Gastrocnemius medialis (tissue), 4 donors: Measurements from ENCODE around the gene CDC14A. TPM values are rescaled to one million over a fixed set of nuclear protein-coding genes. Genes with fewer than 3 reads are reported as not detected.

ENCODE experiments used
- ATAC-seq, 2 donors: fragments of 150-250 bp; one replicate each; pipeline ENCODE4 v1.9.1; 2016
- DNase-seq, 2 donors: peaks; one replicate each; pipeline ENCODE4 v3.0.0-alpha.2; 2019
- H3K27ac ChIP-seq, 4 donors: fragments of 200-600 bp; sonication (generic); 1 replicate in 1 of 4; 2 replicates in 3 of 4; pipeline ENCODE4 v1.5.1; 2016 to 2018; ENCODE audit warnings: mild to moderate bottlenecking in 2 of 4, moderate library complexity in 1 of 4
- H3K27me3 ChIP-seq, 3 donors: fragments of 200-600 bp; sonication (generic) in 2 of 3; 1 replicate in 1 of 3; 2 replicates in 2 of 3; pipeline versions ENCODE4 v1.5.1 to v1.6.0; 2016 to 2019; ENCODE audit warnings: mild to moderate bottlenecking in 1 of 3, moderate library complexity in 1 of 3
- H3K36me3 ChIP-seq, 2 donors: fragments of 200-600 bp; sonication (generic) in 1 of 2; one replicate each; pipeline ENCODE4 v1.5.1; 2017 to 2018
- H3K4me1 ChIP-seq, 2 donors: fragments of 200-600 bp; sonication (generic) in 1 of 2; one replicate each; pipeline ENCODE4 v1.5.1; 2016 to 2017; ENCODE audit warnings: mild to moderate bottlenecking in 2 of 2
- H3K4me3 ChIP-seq, 4 donors: fragments of 200-600 bp; sonication (generic) in 3 of 4; 1 replicate in 1 of 4; 2 replicates in 3 of 4; pipeline ENCODE4 v1.5.1; 2016 to 2019; ENCODE audit warnings: mild to moderate bottlenecking in 2 of 4
- H3K9me3 ChIP-seq, 3 donors: fragments of 200-600 bp; sonication (generic) in 2 of 3; 1 replicate in 1 of 3; 2 replicates in 2 of 3; pipeline ENCODE4 v1.5.1; 2016 to 2019
- CTCF ChIP-seq, 5 experiments: fragments of 450-650 bp in 3 of 5; fragments of 200-600 bp in 2 of 5; sonication (generic) in 2 of 5; IDR thresholded peaks in 4 of 5; conservative IDR thresholded peaks in 1 of 5; 1 replicate in 4 of 5; 2 replicates in 1 of 5; pipeline ENCODE4 v1.5.1; 2016 to 2019; ENCODE audit warnings: antibody characterized with exemption in 5 of 5, mild to moderate bottlenecking in 3 of 5, moderate library complexity in 3 of 5
- POLR2A ChIP-seq, 2 donors: fragments of 450-650 bp; IDR thresholded peaks; one replicate each; pipeline ENCODE4 v1.6.1; 2017; ENCODE audit warnings: antibody characterized with exemption in 2 of 2, mild to moderate bottlenecking in 2 of 2, moderate library complexity in 2 of 2
- in situ Hi-C, 4 donors: fragments of 200-750 bp; cut with MboI; loops; one replicate each; pipeline versions ENCODE4 v1.15.0 to v1.8.0; 2017; ENCODE audit warnings: low sequenced_read_pairs in 4 of 4
- intact Hi-C: fragments of 100-400 bp; cut with DNase I; formaldehyde crosslinking; loops from one replicate; pipeline ENCODE4 v1.15.1; 2023; ENCODE audit warnings: low total_unique reads
- total RNA-seq, 4 donors: library from RNA; depleted of rRNA; stranded (reverse); fragments of >200 nt; gene quantifications; one replicate each; pipeline versions ENCODE4 v1.1.0 to v1.2.3, GENCODE V29; 2016

The CDC14A gene
- total RNA-seq, 4 donors from 2014 or later, result 2.1 to 10.0 (median 6.0) TPM

GRCh38 chr1:100535264-100535663 is 183.0 kb downstream of the CDC14A start:
- H3K4me3 ChIP-seq, result no peak overlapping the region
- DNase-seq (no peak), ATAC-seq (no peak)
- TF ChIP-seq CTCF (IDR thresholded peaks at IDR 0.05 in 4 of 5, conservative IDR thresholded peaks at IDR 0.05 in 1 of 5) (no peak), POLR2A (IDR thresholded peaks at IDR 0.05) (no peak)
- in situ Hi-C loops (no loop called here), intact Hi-C loops (no loop called here)
- H3K4me1 ChIP-seq, result peaks cover 6 to 7% of the 10 kb centered on the region in 2 donors
- no peaks in the 10 kb centered on the region for H3K36me3 ChIP-seq
- H3K27me3 ChIP-seq, result peaks cover 5 to 20% (median 11%) of the 10 kb centered on the region in 3 donors
- no peaks in the 10 kb centered on the region for H3K9me3 ChIP-seq
- no peak overlapping the region for H3K27ac ChIP-seq

GRCh38 chr1:100536031-100536430 is 183.7 kb downstream of the CDC14A start:
- H3K27me3 ChIP-seq, result peaks cover 13 to 27% (median 17%) of the 10 kb centered on the region in 3 donors
- TF ChIP-seq CTCF (IDR thresholded peaks at IDR 0.05 in 4 of 5, conservative IDR thresholded peaks at IDR 0.05 in 1 of 5), result no peak
- TF ChIP-seq POLR2A (IDR thresholded peaks at IDR 0.05), result no peak

GRCh38 chr1:100538913-100539835 is 186.9 kb downstream of the CDC14A start:
- no peak for TF ChIP-seq POLR2A (IDR thresholded peaks at IDR 0.05)
- TF ChIP-seq CTCF (IDR thresholded peaks at IDR 0.05 in 4 of 5, conservative IDR thresholded peaks at IDR 0.05 in 1 of 5), result no peak
- in situ Hi-C loops (no loop called here), intact Hi-C loops (no loop called here)
- Histone ChIP-seq H3K27ac (no peak overlapping the region), H3K36me3 (no peaks in the 10 kb centered on the region), H3K4me3 (peak overlapping the region; percentile 32 to 49 (median 47)), H3K4me1 (peaks cover 6 to 7% of the 10 kb centered on the region in 2 donors), H3K9me3 (no peaks in the 10 kb centered on the region), H3K27me3 (peaks cover 15 to 37% (median 19%) of the 10 kb centered on the region in 3 donors)
- ATAC-seq, result peak in 1 of 2 donors; percentile 33
- no peak for DNase-seq

More at GRCh38 chr1:100536031-100536430, 183.7 kb downstream of the CDC14A start:
- in situ Hi-C loops, result no loop called here
- peaks cover 6 to 7% of the 10 kb centered on the region in 2 donors for H3K4me1 ChIP-seq
- no peaks in the 10 kb centered on the region for H3K36me3 ChIP-seq
- intact Hi-C loops, result no loop called here
- no peak for DNase-seq
- no peak overlapping the region for H3K27ac ChIP-seq
- ATAC-seq, result no peak
- H3K9me3 ChIP-seq, result no peaks in the 10 kb centered on the region
- H3K4me3 ChIP-seq, result no peak overlapping the region

- DNase-seq, result no peak
- H3K4me1 ChIP-seq, result peaks cover 6 to 7% of the 10 kb centered on the region in 2 donors
- no peaks in the 10 kb centered on the region for H3K9me3 ChIP-seq
- intact Hi-C loops (no loop called here), in situ Hi-C loops (no loop called here)
- no peak overlapping the region for H3K27ac ChIP-seq
- H3K27me3 ChIP-seq, result peaks cover 15 to 37% (median 19%) of the 10 kb centered on the region in 3 donors
- peak in 1 of 2 donors; percentile 24 for ATAC-seq
- H3K36me3 ChIP-seq, result no peaks in the 10 kb centered on the region
- peak overlapping the region; percentile 32 to 49 (median 44) for H3K4me3 ChIP-seq
- no peak for TF ChIP-seq CTCF (IDR thresholded peaks at IDR 0.05 in 4 of 5, conservative IDR thresholded peaks at IDR 0.05 in 1 of 5)
- no peak for TF ChIP-seq POLR2A (IDR thresholded peaks at IDR 0.05)
These were observed 187.7 kb downstream of the CDC14A start for GRCh38 chr1:100539836-100540536.
